HepG2 (cell line): ENCODE results near the gene OSBPL9. TPM values are rescaled to one million over a fixed set of nuclear protein-coding genes. Genes with fewer than 3 reads are reported as not detected.

Experiments used
- AFF4 ChIP-seq: sonication (generic); formaldehyde crosslinking; IDR thresholded peaks from 2 replicates; pipeline ENCODE4 v1.4.0; 2020; ENCODE audit warnings: missing genetic modification reagents
- AKNA ChIP-seq: sonication (generic); formaldehyde crosslinking; IDR thresholded peaks from 2 replicates; pipeline ENCODE4 v1.4.0; 2020; ENCODE audit warnings: missing genetic modification reagents, borderline replicate concordance
- CAMTA2 ChIP-seq: sonication (generic); formaldehyde crosslinking; IDR thresholded peaks from 2 replicates; pipeline ENCODE4 v1.4.0; 2020; ENCODE audit warnings: mild to moderate bottlenecking, missing genetic modification reagents, borderline replicate concordance
- CBX5 ChIP-seq: sonication (generic); formaldehyde crosslinking; IDR thresholded peaks from 2 replicates; pipeline ENCODE4 v1.4.0; 2020; ENCODE audit warnings: missing genetic modification reagents, borderline replicate concordance
- FLYWCH1 ChIP-seq: sonication (generic); formaldehyde crosslinking; IDR thresholded peaks from 2 replicates; pipeline ENCODE4 v1.8.1; 2023; ENCODE audit warnings: mild to moderate bottlenecking, missing genetic modification reagents
- HOXA3 ChIP-seq: sonication (generic); formaldehyde crosslinking; IDR thresholded peaks from 2 replicates; pipeline ENCODE4 v1.5.0; 2020; ENCODE audit warnings: missing genetic modification reagents
- NBN ChIP-seq: fragments of 450-650 bp; conservative IDR thresholded peaks from 2 replicates; pipeline ENCODE4 v1.6.1; 2017
- SNAPC2 ChIP-seq: sonication (generic); formaldehyde crosslinking; IDR thresholded peaks from 2 replicates; pipeline ENCODE4 v1.8.1; 2022; ENCODE audit warnings: mild to moderate bottlenecking, missing genetic modification reagents
- SSRP1 ChIP-seq: IDR thresholded peaks from 2 replicates; pipeline ENCODE4 v1.6.1; 2016; ENCODE audit warnings: control low read depth
- YY1 ChIP-seq: IDR thresholded peaks from 2 replicates; pipeline ENCODE4 v1.6.1; 2011; ENCODE audit warnings: low read length, low read depth, moderate library complexity, mild to moderate bottlenecking; ENCODE audit not compliant: insufficient read depth, insufficient replicate concordance
- ZBTB46 ChIP-seq: sonication (generic); formaldehyde crosslinking; IDR thresholded peaks from 2 replicates; pipeline ENCODE4 v1.4.0; 2020; ENCODE audit warnings: mild to moderate bottlenecking, missing genetic modification reagents, borderline replicate concordance
- ZNF232 ChIP-seq: sonication (generic); formaldehyde crosslinking; IDR thresholded peaks from 2 replicates; pipeline ENCODE4 v1.4.0; 2020; ENCODE audit warnings: missing genetic modification reagents, borderline replicate concordance
- ZNF550 ChIP-seq: sonication (generic); formaldehyde crosslinking; IDR thresholded peaks from 2 replicates; pipeline ENCODE4 v1.4.0; 2020; ENCODE audit warnings: mild to moderate bottlenecking, missing genetic modification reagents, borderline replicate concordance
- ZNF749 ChIP-seq: sonication (generic); formaldehyde crosslinking; IDR thresholded peaks from 2 replicates; pipeline ENCODE4 v1.8.0; 2022; ENCODE audit warnings: mild to moderate bottlenecking, missing genetic modification reagents, moderate library complexity, borderline replicate concordance
- ZUFSP ChIP-seq: sonication (generic); formaldehyde crosslinking; IDR thresholded peaks from 2 replicates; pipeline ENCODE4 v1.9.0; 2021; ENCODE audit warnings: missing genetic modification reagents, mild to moderate bottlenecking, borderline replicate concordance
- polyA plus RNA-seq, 8 experiments: library from polyadenylated mRNA; depleted of rRNA in 3 of 8; stranded (reverse) in 7 of 8; unstranded in 1 of 8; fragments of >200 nt; fragmentation: Illumina TruSeq in 4 of 8; extraction: Trizol in 4 of 8; gene quantifications; 2 replicates each; pipeline versions ENCODE4 v1.2.1 to v1.2.3, GENCODE V29; 2011 to 2016; ENCODE audit warnings: low read depth in 4 of 8, missing spikeins in 1 of 8, mixed read lengths in 1 of 8; ENCODE audit not compliant: insufficient read depth in 1 of 8
- total RNA-seq, 5 experiments: library from RNA; depleted of rRNA; stranded (reverse); fragments of >200 nt; fragmentation: Illumina TruSeq; extraction: Trizol; gene quantifications; 2 replicates each; pipeline ENCODE4 v1.2.3, GENCODE V29; 2016; ENCODE audit warnings: low read depth in 1 of 5

OSBPL9 gene
- total and polyA plus RNA-seq, 2 of the 13 experiments (the other 11 are each of a cell fraction or from before 2014, with no cell fraction given) = 83.6 to 142 TPM

GRCh38 chr1:51616903-51617708, at the start of gene OSBPL9 (continued):
- TF ChIP-seq AFF4 (CRISPR knock-in tag) (no peak), CBX5 (CRISPR knock-in tag) (no peak), FLYWCH1 (CRISPR knock-in tag) (no peak), ZNF749 (CRISPR knock-in tag) (peak; percentile 61; the same call in 1 of the 2 replicates), YY1 (peak; percentile 95), ZNF232 (CRISPR knock-in tag) (no peak), SNAPC2 (CRISPR knock-in tag) (no peak), CAMTA2 (0 out of 2 replicates have a peak, but pooled peaks have one; percentile 47), ZUFSP (CRISPR knock-in tag) (no peak), ZBTB46 (CRISPR knock-in tag) (no peak), NBN (no peak), HOXA3 (CRISPR knock-in tag) (peak; percentile 91), AKNA (CRISPR knock-in tag) (no peak), ZNF550 (CRISPR knock-in tag) (no peak), SSRP1 (no peak)
